Activated naive CD4-positive, alpha-beta T cell treated with anti-CD3 and anti-CD28 coated beads, Interleukin-2, amount 10 ng/mL, durations not matched to agents 7 days and 5 days (primary cell): ENCODE measurements around the gene PALM.
"Not testable (repeated sequence)": the region's sequence is repeated elsewhere in the genome, so short reads cannot be mapped to it uniquely, and the experiment has no call there.

ENCODE experiments used
- CTCF ChIA-PET: fragments of 350-600 bp; sonication (Branson Sonifier 250); formaldehyde crosslinking; loops from one replicate; lab custom pipeline; 2021; ENCODE audit warnings: antibody characterized with exemption; lab: Charles Lee
- DNase-seq: peaks from one replicate; pipeline ENCODE4 v3.0.0-alpha.2; 2020
- H3K27ac Mint-ChIP-seq: one replicate; pipeline ENCODE4 v1.8.0; 2021; ENCODE audit warnings: mild to moderate bottlenecking, moderate library complexity, mixed read lengths
- H3K27me3 Mint-ChIP-seq: one replicate; pipeline ENCODE4 v1.8.0; 2021; ENCODE audit warnings: mild to moderate bottlenecking, mixed read lengths
- H3K36me3 Mint-ChIP-seq: one replicate; pipeline ENCODE4 v1.8.0; 2021; ENCODE audit warnings: mixed read lengths
- H3K4me1 Mint-ChIP-seq: one replicate; pipeline ENCODE4 v1.8.0; 2021; ENCODE audit warnings: mixed read lengths
- H3K4me3 Mint-ChIP-seq: one replicate; pipeline ENCODE4 v1.8.0; 2021; ENCODE audit warnings: mild to moderate bottlenecking, moderate library complexity, mixed read lengths
- H3K9me3 Mint-ChIP-seq: one replicate; pipeline ENCODE4 v1.8.0; 2021; ENCODE audit warnings: mixed read lengths

Gene PALM

GRCh38 chr19:741506-742131 is 32.9 kb downstream of the PALM start:
- DNase-seq: peak; percentile 29
- CTCF ChIA-PET: interaction anchor here (2.1 kb wide), 1 partner anchor 11 kb away, joined by 7 read pairs; no protein-coding TSS in a partner anchor
- Mint-ChIP-seq H3K4me1 (no peaks in the 10 kb centered on the region), H3K36me3 (no peaks in the 10 kb centered on the region), H3K27ac (no peak overlapping the region), H3K4me3 (no peak overlapping the region), H3K27me3 (peaks cover 12% of the 10 kb centered on the region), H3K9me3 (peaks cover 12% of the 10 kb centered on the region)

- no peak for DNase-seq
- Mint-ChIP-seq H3K27me3 (peaks cover 3% of the 10 kb centered on the region), H3K9me3 (peaks cover 12% of the 10 kb centered on the region), H3K4me3 (no peak overlapping the region), H3K27ac (no peak overlapping the region), H3K4me1 (no peaks in the 10 kb centered on the region), H3K36me3 (no peaks in the 10 kb centered on the region)
- CTCF ChIA-PET: no interaction called here
Measured at GRCh38 chr19:742540-743075, 33.9 kb downstream of the PALM start.

GRCh38 chr19:743168-743687 is 34.5 kb downstream of the PALM start:
- CTCF ChIA-PET: no interaction called here
- Mint-ChIP-seq H3K4me1 (no peaks in the 10 kb centered on the region), H3K4me3 (no peak overlapping the region), H3K9me3 (peaks cover 13% of the 10 kb centered on the region), H3K27ac (no peak overlapping the region), H3K27me3 (no peaks in the 10 kb centered on the region), H3K36me3 (no peaks in the 10 kb centered on the region)
- no peak for DNase-seq

DNA sequence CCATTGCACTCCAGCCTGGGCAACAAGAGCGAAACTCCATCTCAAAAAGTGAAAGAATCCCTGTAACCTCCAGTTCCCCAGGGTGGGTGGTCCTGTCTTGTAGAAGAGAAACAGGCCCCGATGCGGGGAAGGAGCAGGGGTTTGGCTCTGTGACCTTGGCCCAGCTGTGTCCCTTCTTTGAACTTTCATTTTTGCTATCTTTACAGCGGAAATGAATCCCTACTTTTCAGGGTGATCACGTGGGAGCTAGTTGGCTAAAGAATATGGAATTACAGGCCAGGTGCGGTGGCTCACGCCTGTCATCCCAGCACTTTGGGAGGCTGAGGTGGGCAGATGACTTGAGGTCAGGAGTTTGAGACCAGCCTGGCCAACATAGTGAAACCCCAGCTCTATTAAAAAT is 36.4 kb downstream of the PALM start:
- peaks cover 17% of the 10 kb centered on the region for H3K9me3 Mint-ChIP-seq
- not testable (repeated sequence) for DNase-seq, H3K27ac Mint-ChIP-seq, H3K36me3 Mint-ChIP-seq, H3K27me3 Mint-ChIP-seq, H3K4me1 Mint-ChIP-seq, H3K4me3 Mint-ChIP-seq
- CTCF ChIA-PET: interaction anchor here (0.6 kb wide), 1 partner anchor 88 kb away, joined by 3 read pairs; no protein-coding TSS in a partner anchor

DNA sequence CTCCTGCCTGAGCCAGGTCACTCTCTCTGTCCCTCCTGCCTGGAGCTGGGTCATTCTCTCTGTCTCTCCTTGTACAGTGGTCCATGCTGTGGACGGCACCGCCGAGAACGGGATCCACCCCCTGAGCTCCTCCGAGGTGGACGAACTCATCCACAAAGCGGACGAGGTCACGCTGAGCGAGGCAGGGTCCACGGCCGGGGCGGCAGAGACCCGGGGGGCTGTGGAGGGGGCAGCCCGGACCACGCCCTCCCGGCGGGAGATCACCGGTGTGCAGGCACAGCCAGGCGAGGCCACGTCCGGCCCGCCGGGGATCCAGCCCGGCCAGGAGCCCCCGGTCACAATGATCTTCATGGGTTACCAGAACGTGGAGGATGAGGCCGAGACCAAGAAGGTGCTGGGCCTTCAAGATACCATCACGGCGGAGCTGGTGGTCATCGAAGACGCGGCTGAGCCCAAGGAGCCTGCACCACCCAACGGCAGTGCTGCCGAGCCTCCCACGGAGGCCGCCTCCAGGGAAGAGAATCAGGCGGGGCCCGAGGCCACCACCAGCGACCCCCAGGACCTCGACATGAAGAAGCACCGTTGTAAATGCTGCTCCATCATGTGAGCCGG is 37.6 kb downstream of the PALM start:
- CTCF ChIA-PET: no interaction called here
- Mint-ChIP-seq H3K4me1 (no peaks in the 10 kb centered on the region), H3K27me3 (no peaks in the 10 kb centered on the region), H3K27ac (no peak overlapping the region), H3K4me3 (no peak overlapping the region), H3K9me3 (peaks cover 17% of the 10 kb centered on the region), H3K36me3 (no peaks in the 10 kb centered on the region)
- no peak for DNase-seq

DNA sequence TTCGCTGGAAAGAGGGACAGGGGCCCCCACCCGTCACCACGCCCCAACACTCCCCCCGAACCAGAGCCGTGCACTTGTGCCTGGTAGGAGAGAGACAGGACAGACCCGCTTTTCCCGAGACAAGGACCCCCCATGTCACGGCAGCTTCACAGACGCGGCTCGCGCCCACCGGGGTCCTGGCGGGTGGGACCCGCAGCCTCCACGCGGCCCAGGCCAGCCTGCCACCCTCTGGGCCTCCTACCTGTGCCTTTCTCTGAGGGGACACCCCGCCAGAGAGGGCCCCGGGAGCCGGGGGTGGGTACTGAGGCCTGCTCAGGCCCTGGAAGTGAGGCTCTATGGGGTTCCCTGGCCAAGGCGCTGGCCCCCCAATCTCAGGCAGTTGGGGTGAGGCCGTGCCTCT is 38.2 kb downstream of the PALM start:
- no peak overlapping the region for H3K27ac Mint-ChIP-seq
- peaks cover 17% of the 10 kb centered on the region for H3K9me3 Mint-ChIP-seq
- H3K4me3 Mint-ChIP-seq: no peak overlapping the region
- CTCF ChIA-PET: no interaction called here
- DNase-seq: no peak
- peaks cover 2% of the 10 kb centered on the region for H3K27me3 Mint-ChIP-seq
- H3K36me3 Mint-ChIP-seq: no peaks in the 10 kb centered on the region
- H3K4me1 Mint-ChIP-seq: no peaks in the 10 kb centered on the region

DNA sequence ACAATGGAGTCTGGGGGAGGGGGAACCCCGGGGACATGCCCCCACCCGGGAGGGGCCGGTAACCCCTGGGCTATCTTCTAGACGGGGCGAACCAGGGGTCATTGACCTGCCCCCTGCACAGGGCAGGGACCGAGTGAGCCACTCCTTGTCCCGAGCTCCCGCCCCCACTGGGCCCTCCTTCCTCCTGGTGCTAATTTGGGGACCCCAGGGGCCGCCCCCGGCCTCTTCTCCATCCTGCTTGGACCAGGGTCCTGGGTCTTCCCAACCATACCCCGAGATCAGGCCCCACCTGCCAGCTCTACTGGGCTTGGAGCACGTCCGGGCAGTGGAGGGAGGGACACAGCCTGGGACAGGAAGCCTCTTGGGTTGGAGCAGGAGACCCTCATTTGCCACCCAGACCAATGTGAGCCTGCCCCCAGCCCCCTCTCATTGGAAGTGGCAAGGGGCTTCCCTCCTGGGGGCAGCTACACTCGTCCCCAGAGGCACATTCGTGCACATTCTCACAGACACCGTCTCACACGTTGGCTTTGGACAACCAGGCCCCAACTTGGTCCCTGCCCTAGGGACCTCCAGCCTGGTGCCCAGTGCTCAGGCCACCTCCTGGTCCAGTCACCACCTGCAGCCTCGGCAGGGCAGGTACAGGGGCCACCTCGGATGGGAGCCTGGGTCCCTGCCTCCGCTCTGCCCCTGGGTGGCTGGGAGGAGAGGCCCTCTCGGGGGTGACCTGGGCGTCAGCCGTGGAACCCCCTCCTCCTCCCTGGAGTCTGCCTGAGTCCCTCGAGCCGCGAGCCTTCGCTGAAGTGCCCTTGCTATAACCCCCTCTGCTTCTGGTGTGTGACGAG is 38.9 kb downstream of the PALM start:
- Mint-ChIP-seq H3K9me3 (peaks cover 17% of the 10 kb centered on the region), H3K27ac (no peak overlapping the region), H3K27me3 (peaks cover 7% of the 10 kb centered on the region), H3K36me3 (no peaks in the 10 kb centered on the region), H3K4me1 (no peaks in the 10 kb centered on the region), H3K4me3 (no peak overlapping the region)
- CTCF ChIA-PET: no interaction called here
- no peak for DNase-seq

DNA sequence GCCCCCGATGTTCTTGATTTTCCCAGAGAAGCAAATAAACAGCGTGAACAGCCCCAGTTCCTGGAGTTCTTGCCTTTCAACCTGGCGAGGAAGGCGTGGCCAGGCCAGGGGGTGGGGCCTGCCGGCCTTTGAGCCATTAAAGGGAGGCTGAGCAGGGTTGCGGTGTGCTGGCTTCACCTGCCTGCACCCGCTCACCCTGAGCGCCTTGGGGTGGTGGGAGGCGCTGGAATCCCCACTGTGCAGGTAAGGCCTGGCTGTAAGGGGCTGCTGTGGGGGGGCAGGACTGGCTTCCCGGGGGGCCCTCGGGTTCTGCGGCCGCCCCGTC is 39.5 kb downstream of the PALM start:
- Mint-ChIP-seq H3K27ac (no peak overlapping the region), H3K27me3 (peaks cover 7% of the 10 kb centered on the region), H3K4me3 (no peak overlapping the region), H3K36me3 (no peaks in the 10 kb centered on the region), H3K4me1 (no peaks in the 10 kb centered on the region), H3K9me3 (peaks cover 17% of the 10 kb centered on the region)
- DNase-seq: no peak
- CTCF ChIA-PET: no interaction called here

- Mint-ChIP-seq H3K27ac (no peak overlapping the region), H3K27me3 (peaks cover 11% of the 10 kb centered on the region), H3K36me3 (no peaks in the 10 kb centered on the region), H3K9me3 (peaks cover 11% of the 10 kb centered on the region), H3K4me1 (no peaks in the 10 kb centered on the region), H3K4me3 (no peak overlapping the region)
- no peak for DNase-seq
- CTCF ChIA-PET: no interaction called here
Measured at GRCh38 chr19:749811-750210, 41.1 kb downstream of the PALM start.

DNA sequence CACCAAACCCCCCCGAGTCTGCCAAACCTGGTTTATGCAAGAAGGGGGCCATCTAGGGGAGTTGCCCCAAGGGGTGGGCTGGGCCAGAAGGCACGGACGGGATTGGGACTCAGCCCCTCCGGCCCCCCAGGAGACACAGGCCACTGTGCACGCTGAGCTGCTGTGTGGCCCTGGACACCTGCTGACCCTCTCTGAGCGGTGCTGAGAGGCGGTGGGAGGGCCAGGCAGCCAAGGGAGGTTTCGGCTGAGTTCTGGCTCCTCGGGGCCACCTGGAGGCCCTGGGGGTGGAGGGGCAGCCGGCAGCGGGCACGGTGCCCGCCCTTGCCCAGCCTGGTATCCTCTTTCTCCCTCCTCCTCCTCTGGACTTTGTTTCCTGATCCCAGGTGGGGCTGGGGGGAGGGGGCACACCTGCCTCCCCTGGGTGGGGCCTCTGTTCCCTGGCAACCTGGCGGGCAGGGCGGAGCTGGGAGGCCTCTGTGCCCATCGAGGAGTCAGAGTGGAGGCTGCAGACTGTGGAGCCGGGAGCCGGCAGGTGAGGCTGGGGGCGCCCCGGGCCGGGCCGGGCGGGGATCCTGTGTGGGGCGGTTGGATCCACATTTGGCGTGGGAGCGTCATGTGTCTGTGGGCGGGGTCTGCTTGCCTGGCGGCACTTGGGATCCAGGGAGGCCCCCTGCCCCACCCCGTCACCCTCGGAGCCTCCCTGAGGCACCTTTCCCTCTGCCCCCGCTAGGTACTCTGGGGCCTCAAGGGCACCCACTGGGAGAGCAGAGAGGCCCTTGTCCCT is 42.1 kb downstream of the PALM start, which contains the start of gene MISP:
TSS of gene MISP (plus strand) at position 473 of the 784 bp plus-strand sequence. CDS start 5,835 bp downstream, outside the sequence.
- no peaks in the 10 kb centered on the region for H3K4me1 Mint-ChIP-seq
- no peak for DNase-seq
- H3K27ac Mint-ChIP-seq: no peak within 1 kb of the TSS
- CTCF ChIA-PET: no interaction called here
- no peak within 1 kb of the TSS for H3K4me3 Mint-ChIP-seq
- peaks cover 11% of the 10 kb centered on the region for H3K27me3 Mint-ChIP-seq
- peaks cover 9% of the 10 kb centered on the region for H3K9me3 Mint-ChIP-seq
- no peaks in the 10 kb centered on the region for H3K36me3 Mint-ChIP-seq

DNA sequence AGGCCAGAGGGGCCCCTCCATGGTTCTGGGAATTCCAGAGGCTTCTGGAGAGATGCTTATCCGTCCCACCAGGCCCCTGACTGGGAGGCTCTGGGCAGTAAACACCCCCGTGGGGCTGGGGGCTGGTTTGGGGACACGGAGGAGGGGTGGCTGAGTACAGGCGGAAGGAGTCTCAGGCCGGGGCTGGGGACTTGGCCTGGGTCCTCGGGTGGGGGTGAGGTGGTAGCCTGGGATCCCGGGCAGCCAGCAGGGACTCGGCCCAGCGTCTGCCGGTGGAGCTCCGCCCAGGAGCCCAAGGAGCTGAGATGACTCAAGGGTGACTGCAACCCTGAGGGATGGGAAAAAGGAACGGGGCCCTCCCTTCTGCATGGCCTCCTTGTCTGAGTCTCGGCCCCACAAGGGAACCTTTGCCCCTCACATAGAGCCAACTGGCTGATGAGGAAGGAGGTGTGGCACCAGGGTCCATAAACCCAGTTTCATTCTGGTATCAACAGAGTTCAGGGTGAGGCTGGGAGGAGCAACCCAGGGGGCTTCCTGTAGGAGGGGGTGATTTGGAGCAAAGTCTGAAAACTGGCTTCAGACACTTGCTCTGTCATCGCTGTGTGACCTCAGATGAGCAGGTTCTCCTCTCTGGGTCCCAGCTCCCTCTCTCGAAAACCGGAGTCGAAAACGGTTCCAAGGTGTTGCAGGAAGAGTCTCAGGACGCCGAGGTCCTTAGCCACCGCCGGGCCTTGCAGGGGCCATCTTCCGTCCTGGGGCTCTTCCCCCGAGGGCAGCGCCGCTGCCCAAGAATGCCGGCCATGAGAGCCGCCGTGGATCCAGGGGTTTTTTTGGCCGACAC is 43.0 kb downstream of the PALM start:
- Mint-ChIP-seq H3K4me3 (no peak overlapping the region), H3K4me1 (no peaks in the 10 kb centered on the region), H3K27me3 (peaks cover 11% of the 10 kb centered on the region), H3K9me3 (peaks cover 5% of the 10 kb centered on the region), H3K27ac (no peak overlapping the region), H3K36me3 (no peaks in the 10 kb centered on the region)
- CTCF ChIA-PET: interaction anchor here (2.5 kb wide), 1 partner anchor 11 kb away, joined by 7 read pairs; no protein-coding TSS in a partner anchor
- DNase-seq: no peak

- CTCF ChIA-PET: interaction anchor here (2.5 kb wide), 1 partner anchor 12 kb away, joined by 7 read pairs; no protein-coding TSS in a partner anchor
- peaks cover 6% of the 10 kb centered on the region for H3K9me3 Mint-ChIP-seq
- H3K27ac Mint-ChIP-seq: no peak overlapping the region
- H3K4me3 Mint-ChIP-seq: no peak overlapping the region
- H3K4me1 Mint-ChIP-seq: no peaks in the 10 kb centered on the region
- peaks cover 11% of the 10 kb centered on the region for H3K27me3 Mint-ChIP-seq
- no peak for DNase-seq
- H3K36me3 Mint-ChIP-seq: no peaks in the 10 kb centered on the region
Measured at GRCh38 chr19:752652-753517, 44.1 kb downstream of the PALM start.
